K562 (cell line): ENCODE data around the gene FMN1. TPM values are rescaled to one million over a fixed set of nuclear protein-coding genes. Genes with fewer than 3 reads are reported as not detected.

Experiments
- ATAC-seq: fragments of 200-7000 bp; cut with Tn5 transposase; 3 replicates; pipeline ENCODE4 v1.9.1; 2020; ENCODE audit warnings: moderate library complexity
- BruUV-seq: library from RNA; stranded (reverse); fragments of 400-500 nt; replicated peaks from 2 replicates; lab custom pipeline; 2021; lab: Mats Ljungman, UMichigan
- CTCF ChIA-PET: fragments of 300-600 bp; formaldehyde crosslinking; extraction: SDS; loops from one replicate; lab custom pipeline; 2021; ENCODE audit warnings: low intra/inter-chr PET ratio; lab: Yijun Ruan, JAX
- POLR2A ChIA-PET: fragments of 300-600, 350-650 bp; sonication (Branson Sonifier 250); formaldehyde crosslinking; extraction: SDS; loops from one replicate; lab custom pipeline; 2021; ENCODE audit warnings: antibody characterized with exemption, inconsistent platforms; lab: Yijun Ruan, JAX
- DNase-seq, 4 experiments: peaks; one replicate each; pipeline versions ENCODE4 v3.0.0 to v3.0.0-alpha.2; 2011 to 2018; ENCODE audit warnings: low spot score in 3 of 4, mixed read lengths in 3 of 4; ENCODE audit errors: extremely low read depth in 1 of 4
- FAIRE-seq: peaks from 2 replicates; lab custom pipeline; 2011; peaks lifted over from hg19 to GRCh38; lab: Jason Lieb, UNC
- H2AFZ ChIP-seq: 2 replicates; pipeline ENCODE4 v1.6.0; 2011; ENCODE audit warnings: low read depth, low read length, control low read depth, inconsistent platforms
- H3K27ac ChIP-seq: fragments of 200-600 bp; 3 replicates; pipeline ENCODE4 v1.8.0; 2011; ENCODE audit warnings: low read depth, mild to moderate bottlenecking, control low read depth, inconsistent platforms, low read length, moderate library complexity, mixed read lengths; ENCODE audit errors: extremely low read depth
- H3K27me3 ChIP-seq, 2 experiments: fragments of 300-600 bp in 1 of 2; 2 replicates in 1 of 2; 3 replicates in 1 of 2; pipeline versions ENCODE4 v1.6.0 to v1.8.0; 2011; ENCODE audit warnings: inconsistent platforms in 2 of 2, low read length in 2 of 2, mild to moderate bottlenecking in 1 of 2, mixed read lengths in 1 of 2, moderate library complexity in 1 of 2; ENCODE audit not compliant: control insufficient read depth in 2 of 2, insufficient read depth in 2 of 2
- H3K36me3 ChIP-seq: fragments of 300-600 bp; 3 replicates; pipeline ENCODE4 v1.8.0; 2011; ENCODE audit warnings: mild to moderate bottlenecking, low read length, inconsistent platforms; ENCODE audit not compliant: control insufficient read depth, insufficient read depth
- H3K4me1 ChIP-seq, 2 experiments: fragments of 200-600 bp in 1 of 2; replicated peaks in 1 of 2; 2 replicates in 1 of 2; 3 replicates in 1 of 2; pipeline versions ENCODE4 v1.5.1 to v1.8.0; 2011; ENCODE audit warnings: inconsistent platforms in 2 of 2, low read length in 2 of 2, mild to moderate bottlenecking in 1 of 2, mixed read lengths in 1 of 2, moderate library complexity in 1 of 2; ENCODE audit not compliant: control insufficient read depth in 2 of 2, insufficient read depth in 2 of 2
- H3K4me2 ChIP-seq: 2 replicates; pipeline ENCODE4 v1.6.1; 2011; ENCODE audit warnings: low read length, control low read depth, inconsistent platforms, mixed read lengths; ENCODE audit not compliant: insufficient read depth
- H3K4me3 ChIP-seq: fragments of 200-600 bp; sonication (generic), shearing (Covaris generic); 2 replicates; pipeline ENCODE4 v1.5.1; 2016; ENCODE audit warnings: control low read depth, inconsistent platforms
- H3K79me2 ChIP-seq: fragments of 200-600 bp; 3 replicates; pipeline ENCODE4 v1.8.0; 2011; ENCODE audit warnings: low read length, inconsistent platforms; ENCODE audit not compliant: control insufficient read depth, insufficient read depth
- H3K9ac ChIP-seq, 2 experiments: 2 replicates each; pipeline versions ENCODE4 v1.6.0 to v1.6.1; 2011; ENCODE audit warnings: low read depth in 2 of 2, low read length in 2 of 2, control low read depth in 1 of 2, inconsistent platforms in 1 of 2, mild to moderate bottlenecking in 1 of 2, mixed read lengths in 1 of 2; ENCODE audit not compliant: insufficient read depth in 1 of 2
- H3K9me1 ChIP-seq: one replicate; pipeline ENCODE4 v1.6.0; 2011; ENCODE audit warnings: inconsistent platforms, mild to moderate bottlenecking, low read length, moderate library complexity; ENCODE audit not compliant: control insufficient read depth, insufficient read depth
- H3K9me3 ChIP-seq: replicated peaks from 2 replicates; pipeline ENCODE4 v1.5.1; 2011; ENCODE audit warnings: low read depth, low read length, inconsistent platforms; ENCODE audit not compliant: control insufficient read depth, insufficient read depth
- H4K20me1 ChIP-seq: replicated peaks from 2 replicates; pipeline ENCODE4 v1.6.1; 2011; ENCODE audit warnings: low read length, inconsistent platforms, mixed read lengths; ENCODE audit not compliant: control insufficient read depth, insufficient read depth
- BRF2 ChIP-seq: IDR thresholded peaks from 3 replicates; pipeline ENCODE4 v1.6.1; 2011; ENCODE audit warnings: borderline replicate concordance, mild to moderate bottlenecking; ENCODE audit not compliant: insufficient read length, insufficient read depth
- GATA2 ChIP-seq: sonication (generic); formaldehyde crosslinking; IDR thresholded peaks from 2 replicates; pipeline ENCODE4 v1.4.0; 2020; ENCODE audit warnings: mild to moderate bottlenecking, missing genetic modification reagents
- HEY1 ChIP-seq: fragments of 250-450 bp; sonication (Bioruptor Pico); IDR thresholded peaks from 2 replicates; pipeline ENCODE4 v1.5.0; 2020; ENCODE audit warnings: mild to moderate bottlenecking, moderate library complexity, borderline replicate concordance
- MXD1 ChIP-seq: fragments of 250-450 bp; sonication (Bioruptor Pico); IDR thresholded peaks from 2 replicates; pipeline ENCODE4 v1.8.0; 2021; ENCODE audit warnings: borderline replicate concordance, mild to moderate bottlenecking, moderate library complexity; ENCODE audit not compliant: poor library complexity, severe bottlenecking
- POLR2B ChIP-seq: fragments of 450-650 bp; IDR thresholded peaks from 2 replicates; pipeline ENCODE4 v1.6.1; 2018; ENCODE audit warnings: low read depth; ENCODE audit not compliant: partially characterized antibody
- RFX1 ChIP-seq: fragments of 450-650 bp; IDR thresholded peaks from 2 replicates; pipeline ENCODE4 v1.6.1; 2016; ENCODE audit warnings: mild to moderate bottlenecking, moderate library complexity
- SMAD3 ChIP-seq: fragments of 450-650 bp; formaldehyde crosslinking; conservative IDR thresholded peaks from 2 replicates; pipeline ENCODE4 v1.4.0; 2020; ENCODE audit warnings: mild to moderate bottlenecking
- WHSC1 ChIP-seq: IDR thresholded peaks from one replicate; pipeline ENCODE4 v1.6.1; 2012; ENCODE audit warnings: low read length, control low read depth, inconsistent platforms
- ZNF316 ChIP-seq: fragments of 450-650 bp; IDR thresholded peaks from 2 replicates; pipeline ENCODE4 v1.6.1; 2016
- ZNF431 ChIP-seq: sonication (generic); formaldehyde crosslinking; IDR thresholded peaks from 2 replicates; pipeline ENCODE4 v1.8.0; 2022; ENCODE audit warnings: mild to moderate bottlenecking, missing genetic modification reagents
- ZNF589 ChIP-seq: fragments of 200-800 bp; sonication (Bioruptor generic); IDR thresholded peaks from 2 replicates; pipeline ENCODE4 v1.6.1; 2016; ENCODE audit warnings: low read depth, missing genetic modification characterization, missing compliant biosample characterization
- WGBS: fragments of 100-300 bp; shearing (Covaris generic); methylation state at CpG from one replicate; pipeline ENCODE4 v1.1.6; 2016; ENCODE audit warnings: low coverage, mixed read lengths; ENCODE audit not compliant: insufficient coverage; ENCODE audit errors: missing lambda C conversion rate; 5-methylcytosine and 5-hydroxymethylcytosine counted together
- in situ Hi-C: fragments of 300-500 bp; cut with MboI; formaldehyde crosslinking; loops from 4 replicates; pipeline ENCODE4 v1.15.0; 2018; ENCODE audit warnings: inconsistent platforms, mixed read lengths
- intact Hi-C: fragments of 100-400 bp; cut with micrococcal nuclease; formaldehyde crosslinking; loops from 2 replicates; pipeline ENCODE4 v1.14.2; 2022
- polyA plus RNA-seq, 8 experiments: library from polyadenylated mRNA; depleted of rRNA in 4 of 8; stranded (reverse) in 5 of 8; unstranded in 3 of 8; fragments of >200 nt; fragmentation: Nextera tagmentation in 2 of 8; fragmentation: Illumina TruSeq in 1 of 8; extraction: Ambion mirVana in 2 of 8; extraction: Trizol in 1 of 8; gene quantifications; 2 replicates each; pipeline versions ENCODE4 v1.2.1 to v1.2.3, GENCODE V29; 2011 to 2014; ENCODE audit warnings: inconsistent platforms in 1 of 8, missing spikeins in 1 of 8
- total RNA-seq, 7 experiments: library from RNA; depleted of rRNA in 6 of 7; stranded (reverse); fragments of >200 nt in 6 of 7; fragmentation: Illumina TruSeq in 2 of 7; extraction: Trizol in 2 of 7; gene quantifications; 2 replicates each; pipeline versions ENCODE4 v1.2.1 to v1.2.3, GENCODE V29; 2011 to 2021; ENCODE audit warnings: low replicate concordance in 1 of 7

Gene FMN1
- total and polyA plus RNA-seq, 9 of the 15 experiments (the other 6 are each of a cell fraction or from before 2014, with no cell fraction given), result 0.03 to 0.07 (median 0.04) TPM; not detected in 6

DNA sequence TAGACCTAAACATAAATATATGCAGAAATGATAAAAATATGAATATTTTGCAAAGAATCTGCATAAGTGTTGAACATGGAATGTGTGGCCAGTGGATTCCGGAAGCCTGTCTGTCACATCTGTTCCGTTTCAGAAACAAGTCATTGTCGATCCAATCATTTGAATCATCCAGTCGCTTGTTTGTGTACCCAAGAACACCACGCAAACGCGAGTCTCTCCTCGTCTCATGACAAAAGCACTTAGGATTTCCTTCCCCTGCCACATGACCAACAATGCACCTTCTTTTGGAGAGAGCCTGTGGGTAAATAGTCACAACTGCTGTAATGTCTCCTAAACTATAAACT is 80.2 kb downstream of the FMN1 start:
- ChIA-PET CTCF (no interaction called here), POLR2A (no interaction called here)
- TF ChIP-seq ZNF589 (CRISPR knock-in tag) (no peak), RFX1 (no peak)
- H4K20me1 ChIP-seq, result no peaks in the 10 kb centered on the region
- H3K9me3 ChIP-seq, result no peaks in the 10 kb centered on the region
- FAIRE-seq, result no peak
- H3K79me2 ChIP-seq, result no peaks in the 10 kb centered on the region
- H3K27ac ChIP-seq, result no peak overlapping the region
- ATAC-seq, result no peak
- peaks cover 0 to 3% of the 10 kb centered on the region in 2 experiments; a peak in 2 of 5 replicates for H3K27me3 ChIP-seq
- H3K9me1 ChIP-seq, result no peaks in the 10 kb centered on the region
- BruUV-seq, result no TSS peak
- intact Hi-C loops, result no loop called here
- no peak overlapping the region for H3K4me2 ChIP-seq
- 1% methylated on average over 8 of the region's 8 CpGs for WGBS
- no peaks in the 10 kb centered on the region for H3K4me1 ChIP-seq
- no peaks in the 10 kb centered on the region for H3K36me3 ChIP-seq
- in situ Hi-C loops, result no loop called here
- DNase-seq, result no peak
- no peak overlapping the region for H3K4me3 ChIP-seq
- H3K9ac ChIP-seq, result no peak overlapping the region
- H2AFZ ChIP-seq, result no peak overlapping the region

DNA sequence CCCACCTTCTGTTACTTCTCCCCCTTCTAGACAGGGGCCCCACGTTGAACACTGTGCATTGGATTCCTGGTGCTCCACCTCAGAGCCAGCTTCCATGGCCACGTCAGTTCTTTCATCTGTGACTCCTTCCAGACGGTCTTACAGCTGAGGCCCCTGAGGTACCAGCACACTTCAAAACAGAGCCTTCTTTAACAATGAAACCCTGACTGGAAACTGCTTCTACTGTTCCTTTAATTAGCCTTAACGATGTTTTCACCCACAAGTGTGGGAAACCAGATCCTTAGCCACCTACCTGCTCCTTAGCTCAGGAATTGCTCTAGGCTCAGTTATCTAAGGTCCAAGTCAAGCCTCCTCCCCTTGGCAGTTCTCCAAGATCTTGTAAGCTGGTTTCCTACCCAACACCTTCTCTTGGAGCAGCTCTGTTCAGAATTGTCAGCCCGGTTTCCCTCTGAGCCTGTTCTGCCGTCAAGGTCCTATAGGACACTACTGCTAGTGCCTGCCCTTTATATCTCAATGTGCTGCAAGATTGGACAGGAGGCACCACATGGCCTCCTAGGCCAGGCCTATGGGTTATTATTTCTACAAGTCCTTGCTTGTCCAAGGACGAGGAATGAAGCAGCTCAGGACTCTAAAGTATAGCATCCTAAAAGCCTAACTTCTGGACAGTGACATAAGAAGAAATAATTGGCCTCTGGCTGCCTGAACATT is 80.7 kb downstream of the FMN1 start:
- no peak for ATAC-seq
- Histone ChIP-seq H3K9ac (no peak overlapping the region), H4K20me1 (no peaks in the 10 kb centered on the region), H3K4me1 (no peaks in the 10 kb centered on the region), H3K9me1 (no peaks in the 10 kb centered on the region), H3K36me3 (no peaks in the 10 kb centered on the region), H3K27me3 (no peaks in the 10 kb centered on the region; a peak in 1 of 5 replicates), H3K4me2 (no peak overlapping the region), H3K9me3 (no peaks in the 10 kb centered on the region), H2AFZ (no peak overlapping the region), H3K79me2 (no peaks in the 10 kb centered on the region), H3K27ac (no peak overlapping the region), H3K4me3 (no peak overlapping the region)
- ChIA-PET POLR2A (interaction anchor here (0.6 to 0.8 kb wide), 2 partner anchors 10 to 607 kb away, joined by 3 to 5 read pairs; no protein-coding TSS in a partner anchor), CTCF (no interaction called here)
- no TSS peak for BruUV-seq
- in situ Hi-C loops, result no loop called here
- no peak for TF ChIP-seq WHSC1
- TF ChIP-seq GATA2 (CRISPR knock-in tag), result no peak
- TF ChIP-seq MXD1 (CRISPR knock-in tag), result no peak
- no peak for TF ChIP-seq ZNF431
- no peak for TF ChIP-seq SMAD3
- TF ChIP-seq BRF2, result no peak
- no peak for TF ChIP-seq HEY1 (CRISPR knock-in tag)
- no peak for TF ChIP-seq ZNF316
- no peak for TF ChIP-seq POLR2B
- no peak for FAIRE-seq
- intact Hi-C loops, result no loop called here
- peak in 1 of 4 experiments; percentile 3 for DNase-seq
- WGBS, result 2% methylated on average over 7 of the region's 7 CpGs
